Peyer's patch (tissue), 4 donors: ENCODE measurements around the gene FAM107B.

Experiments used
- CTCF ChIP-seq, 6 experiments: fragments of 450-650 bp in 4 of 6; fragments of 200-600 bp in 2 of 6; sonication (generic) in 1 of 6; IDR thresholded peaks; one replicate each; pipeline ENCODE4 v1.5.1; 2017 to 2019; ENCODE audit warnings: antibody characterized with exemption in 6 of 6, mild to moderate bottlenecking in 3 of 6, moderate library complexity in 1 of 6
- POLR2A ChIP-seq, 2 donors: fragments of 450-650 bp; IDR thresholded peaks; one replicate each; pipeline ENCODE4 v1.5.1; 2017; ENCODE audit warnings: antibody characterized with exemption in 2 of 2, mild to moderate bottlenecking in 2 of 2, moderate library complexity in 2 of 2

GRCh38 chr10:14572811-14573210 lies 201.9 kb downstream of the FAM107B start:
- no peak for TF ChIP-seq CTCF (IDR thresholded peaks at IDR 0.05)
- no peak for TF ChIP-seq POLR2A (IDR thresholded peaks at IDR 0.05)
